HEK293T (cell line): ENCODE data around the gene CRYZ.

Source experiments
- ARNT ChIP-seq: fragments of 450-650 bp; IDR thresholded peaks from 2 replicates; pipeline ENCODE4 v1.6.1; 2017; ENCODE audit warnings: mild to moderate bottlenecking
- BHLHE40 ChIP-seq: fragments of 450-650 bp; IDR thresholded peaks from 2 replicates; pipeline ENCODE4 v1.6.1; 2016; ENCODE audit warnings: mild to moderate bottlenecking, moderate library complexity, borderline replicate concordance
- ELF4 ChIP-seq: fragments of 450-650 bp; IDR thresholded peaks from 2 replicates; pipeline ENCODE4 v1.6.1; 2017; ENCODE audit warnings: antibody characterized with exemption
- FOXA1 ChIP-seq: fragments of 450-650 bp; IDR thresholded peaks from 2 replicates; pipeline ENCODE4 v1.6.1; 2016; ENCODE audit warnings: mild to moderate bottlenecking
- FOXK2 ChIP-seq: fragments of 450-650 bp; IDR thresholded peaks from 2 replicates; pipeline ENCODE4 v1.6.1; 2016; ENCODE audit warnings: mild to moderate bottlenecking
- FOXM1 ChIP-seq: fragments of 450-650 bp; IDR thresholded peaks from 2 replicates; pipeline ENCODE4 v1.6.1; 2017; ENCODE audit warnings: mild to moderate bottlenecking, borderline replicate concordance
- L3MBTL2 ChIP-seq: fragments of 450-650 bp; conservative IDR thresholded peaks from 2 replicates; pipeline ENCODE4 v1.6.1; 2016; ENCODE audit warnings: mild to moderate bottlenecking
- SP1 ChIP-seq: fragments of 450-650 bp; IDR thresholded peaks from 2 replicates; pipeline ENCODE4 v1.6.1; 2017
- ZNF384 ChIP-seq: fragments of 450-650 bp; IDR thresholded peaks from 2 replicates; pipeline ENCODE4 v1.6.1; 2016

GRCh38 chr1:74777525-74777924 lies 44.7 kb upstream of the CRYZ start:
- TF ChIP-seq FOXK2 (no peak), SP1 (no peak), FOXA1 (no peak), FOXM1 (no peak), ELF4 (no peak), ZNF384 (no peak), ARNT (no peak), BHLHE40 (no peak), L3MBTL2 (no peak)
